Colonic mucosa (tissue), 4 donors: ENCODE results near the gene APOL2. TPM values are rescaled to one million over a fixed set of nuclear protein-coding genes. Genes with fewer than 3 reads are reported as not detected.
A peak's percentile ranks its signal among the peaks of the same experiment; 100 is the strongest.
"Not testable (repeated sequence)": the region's sequence is repeated elsewhere in the genome, so short reads cannot be mapped to it uniquely, and the experiment has no call there.

Experiments
- DNase-seq: peaks from one replicate; pipeline ENCODE4 v3.0.0-alpha.2; 2020
- H3K27ac ChIP-seq: fragments of 200-600 bp; one replicate; pipeline ENCODE4 v1.8.0; 2021
- H3K27me3 ChIP-seq: fragments of 200-600 bp; one replicate; pipeline ENCODE4 v1.8.0; 2021
- H3K36me3 ChIP-seq: fragments of 200-600 bp; one replicate; pipeline ENCODE4 v1.8.0; 2021
- H3K4me1 ChIP-seq: fragments of 200-600 bp; one replicate; pipeline ENCODE4 v1.8.0; 2021; ENCODE audit warnings: mild to moderate bottlenecking
- H3K4me3 ChIP-seq: fragments of 200-600 bp; one replicate; pipeline ENCODE4 v1.8.0; 2021
- H3K9ac ChIP-seq, 2 donors: one replicate each; pipeline ENCODE4 v1.7.0; 2013; ENCODE audit warnings: control low read depth in 2 of 2, low read depth in 2 of 2, low read length in 2 of 2
- H3K9me3 ChIP-seq: fragments of 200-600 bp; one replicate; pipeline ENCODE4 v1.8.0; 2021
- CTCF ChIP-seq: fragments of 200-600 bp; IDR thresholded peaks from one replicate; pipeline ENCODE4 v1.8.0; 2022; ENCODE audit warnings: antibody characterized with exemption, mild to moderate bottlenecking
- intact Hi-C: fragments of 100-400 bp; cut with DNase I; formaldehyde crosslinking; loops from one replicate; pipeline ENCODE4 v1.14.1; 2022
- total RNA-seq, 2 donors: library from RNA; stranded (reverse); fragmentation: NEBNext Ultra II Directional in 1 of 2; extraction: Animal tissue kit (Norgen Biotek cat#: 25700) in 1 of 2; gene quantifications; one replicate each; pipeline ENCODE4 v1.2.1, GENCODE V29; 2021
- donor health status: healthy.
- donor health status: DM: no; HTN: no; CAD: no.
- donor health status: DM: no; HTN: no; CAD: no.

APOL2 gene
- total RNA-seq, 2 donors from 2014 or later: 27.5 to 29.4 TPM

- Histone ChIP-seq H3K9ac (peak overlapping the region; percentile 66 to 72), H3K27ac (peak overlapping the region; percentile 90), H3K36me3 (no peaks in the 10 kb centered on the region), H3K4me3 (peak overlapping the region; percentile 49), H3K4me1 (peaks cover 7% of the 10 kb centered on the region), H3K9me3 (no peaks in the 10 kb centered on the region), H3K27me3 (no peaks in the 10 kb centered on the region)
- TF ChIP-seq CTCF: no peak
- no peak for DNase-seq
- intact Hi-C loops: no loop called here
These were observed 14.5 kb upstream of the APOL2 start for GRCh38 chr22:36253523-36254490.

- intact Hi-C loops: no loop called here
- no peak for TF ChIP-seq CTCF
- H3K9ac ChIP-seq: peak within 1 kb of the TSS; percentile 66 to 72
- H3K27ac ChIP-seq: peak within 1 kb of the TSS; percentile 90
- no peaks in the 10 kb centered on the region for H3K27me3 ChIP-seq
- DNase-seq: peak; percentile 71
- no peaks in the 10 kb centered on the region for H3K36me3 ChIP-seq
- no peaks in the 10 kb centered on the region for H3K9me3 ChIP-seq
- peak within 1 kb of the TSS; percentile 49 for H3K4me3 ChIP-seq
- peaks cover 7% of the 10 kb centered on the region for H3K4me1 ChIP-seq
These were observed 13.6 kb upstream of the APOL2 start, which contains the start of gene APOL1 for GRCh38 chr22:36252754-36253522. APOL1 (plus strand) TSS chr22:36253133; CDS start chr22:36254956, 1,823 bp downstream.

- H3K27me3 ChIP-seq, H3K9ac ChIP-seq, intact Hi-C loops, H3K4me1 ChIP-seq, H3K27ac ChIP-seq, H3K9me3 ChIP-seq, DNase-seq, H3K36me3 ChIP-seq: not testable (repeated sequence)
- H3K4me3 ChIP-seq: peak overlapping the region; percentile 49
These were observed 12.8 kb upstream of the APOL2 start for GRCh38 chr22:36251979-36252608.

- DNase-seq, H3K36me3 ChIP-seq, H3K27ac ChIP-seq, H3K4me3 ChIP-seq, intact Hi-C loops, H3K4me1 ChIP-seq, H3K9me3 ChIP-seq, H3K9ac ChIP-seq, H3K27me3 ChIP-seq: not testable (repeated sequence)
These were observed 11.1 kb upstream of the APOL2 start for GRCh38 chr22:36250292-36250960.

GRCh38 chr22:36249160-36249559 is 9.8 kb upstream of the APOL2 start:
- Histone ChIP-seq H3K4me1 (peaks cover 3% of the 10 kb centered on the region), H3K4me3 (no peak overlapping the region), H3K27me3 (no peaks in the 10 kb centered on the region), H3K36me3 (no peaks in the 10 kb centered on the region), H3K9ac (no peak overlapping the region), H3K27ac (no peak overlapping the region), H3K9me3 (no peaks in the 10 kb centered on the region)
- intact Hi-C loops: no loop called here
- no peak for DNase-seq
- no peak for TF ChIP-seq CTCF

GRCh38 chr22:36247955-36248354 is 8.6 kb upstream of the APOL2 start:
- Histone ChIP-seq H3K4me3 (no peak overlapping the region), H3K9ac (no peak overlapping the region), H3K27ac (no peak overlapping the region), H3K9me3 (no peaks in the 10 kb centered on the region), H3K36me3 (no peaks in the 10 kb centered on the region), H3K27me3 (no peaks in the 10 kb centered on the region), H3K4me1 (peaks cover 3% of the 10 kb centered on the region)
- intact Hi-C loops: no loop called here
- DNase-seq: no peak
- TF ChIP-seq CTCF: no peak
